NB4 (cell line): Measurements from ENCODE around the gene MDN1.
"Not testable (repeated sequence)": the region's sequence is repeated elsewhere in the genome, so short reads cannot be mapped to it uniquely, and the experiment has no call there.

ENCODE experiments used
- DNase-seq: peaks from one replicate; pipeline ENCODE4 v3.0.0; 2010; ENCODE audit warnings: low read depth
- H3K4me3 ChIP-seq: one replicate; pipeline ENCODE4 v1.5.1; 2011; ENCODE audit warnings: mild to moderate bottlenecking, low read depth, low read length, moderate library complexity
- MYC ChIP-seq: IDR thresholded peaks from 2 replicates; pipeline ENCODE4 v1.6.1; 2011; ENCODE audit warnings: low read depth, low read length
- POLR2A ChIP-seq: IDR thresholded peaks from 2 replicates; pipeline ENCODE4 v1.6.1; 2011; ENCODE audit warnings: mild to moderate bottlenecking; ENCODE audit not compliant: insufficient read length; ENCODE audit errors: extremely low read depth
- TF ChIP-seq, protein P1 (sequence below): IDR thresholded peaks from 2 replicates; pipeline ENCODE4 v1.6.1; 2011; ENCODE audit warnings: low read depth, low read length
- TF ChIP-seq, protein P2 (sequence below): IDR thresholded peaks from one replicate; pipeline ENCODE4 v1.5.1; 2012; ENCODE audit warnings: low read depth, low read length

MDN1 gene

GRCh38 chr6:89637960-89638319 lies 181.7 kb downstream of the MDN1 start:
- no peak for DNase-seq
- TF ChIP-seq POLR2A (no peak), MYC (no peak)
- TF ChIP-seq, protein P1, sequence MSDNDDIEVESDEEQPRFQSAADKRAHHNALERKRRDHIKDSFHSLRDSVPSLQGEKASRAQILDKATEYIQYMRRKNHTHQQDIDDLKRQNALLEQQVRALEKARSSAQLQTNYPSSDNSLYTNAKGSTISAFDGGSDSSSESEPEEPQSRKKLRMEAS, result no peak
- TF ChIP-seq, protein P2, sequence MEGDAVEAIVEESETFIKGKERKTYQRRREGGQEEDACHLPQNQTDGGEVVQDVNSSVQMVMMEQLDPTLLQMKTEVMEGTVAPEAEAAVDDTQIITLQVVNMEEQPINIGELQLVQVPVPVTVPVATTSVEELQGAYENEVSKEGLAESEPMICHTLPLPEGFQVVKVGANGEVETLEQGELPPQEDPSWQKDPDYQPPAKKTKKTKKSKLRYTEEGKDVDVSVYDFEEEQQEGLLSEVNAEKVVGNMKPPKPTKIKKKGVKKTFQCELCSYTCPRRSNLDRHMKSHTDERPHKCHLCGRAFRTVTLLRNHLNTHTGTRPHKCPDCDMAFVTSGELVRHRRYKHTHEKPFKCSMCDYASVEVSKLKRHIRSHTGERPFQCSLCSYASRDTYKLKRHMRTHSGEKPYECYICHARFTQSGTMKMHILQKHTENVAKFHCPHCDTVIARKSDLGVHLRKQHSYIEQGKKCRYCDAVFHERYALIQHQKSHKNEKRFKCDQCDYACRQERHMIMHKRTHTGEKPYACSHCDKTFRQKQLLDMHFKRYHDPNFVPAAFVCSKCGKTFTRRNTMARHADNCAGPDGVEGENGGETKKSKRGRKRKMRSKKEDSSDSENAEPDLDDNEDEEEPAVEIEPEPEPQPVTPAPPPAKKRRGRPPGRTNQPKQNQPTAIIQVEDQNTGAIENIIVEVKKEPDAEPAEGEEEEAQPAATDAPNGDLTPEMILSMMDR, result no peak
- H3K4me3 ChIP-seq, result peak overlapping the region; percentile 86

DNA sequence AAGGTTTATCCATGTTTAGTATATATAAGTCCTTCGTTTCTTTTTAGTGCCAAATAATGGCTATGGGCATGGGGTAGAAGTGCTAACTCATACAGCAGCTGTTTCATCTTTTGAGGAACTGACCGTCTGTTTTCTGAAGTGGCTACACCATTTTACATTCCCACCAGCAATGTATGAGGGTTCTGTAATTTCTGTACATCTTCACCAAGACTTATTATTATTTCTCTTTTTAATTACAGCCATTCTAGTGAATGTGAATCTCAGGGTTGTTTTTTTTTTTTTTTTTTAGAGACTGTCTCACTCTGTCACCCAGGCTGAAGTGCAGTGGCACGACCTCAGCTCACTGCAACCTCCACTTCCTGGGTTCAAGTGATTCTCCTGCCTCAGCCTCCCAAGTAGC lies 183.2 kb downstream of the MDN1 start:
- DNase-seq, H3K4me3 ChIP-seq: not testable (repeated sequence)

- DNase-seq, result no peak
- TF ChIP-seq, protein P2, result no peak
- TF ChIP-seq, protein P1, result no peak
- TF ChIP-seq MYC, result no peak
- no peak for TF ChIP-seq POLR2A
- H3K4me3 ChIP-seq, result no peak overlapping the region
These were observed 189.1 kb downstream of the MDN1 start for GRCh38 chr6:89630488-89630887.

- DNase-seq, result peak; percentile 24
- TF ChIP-seq, protein P2, result no peak
- TF ChIP-seq MYC (no peak), POLR2A (no peak)
- TF ChIP-seq, protein P1, result no peak
- no peak overlapping the region for H3K4me3 ChIP-seq
These were observed 195.8 kb downstream of the MDN1 start for GRCh38 chr6:89623749-89624148.

DNA sequence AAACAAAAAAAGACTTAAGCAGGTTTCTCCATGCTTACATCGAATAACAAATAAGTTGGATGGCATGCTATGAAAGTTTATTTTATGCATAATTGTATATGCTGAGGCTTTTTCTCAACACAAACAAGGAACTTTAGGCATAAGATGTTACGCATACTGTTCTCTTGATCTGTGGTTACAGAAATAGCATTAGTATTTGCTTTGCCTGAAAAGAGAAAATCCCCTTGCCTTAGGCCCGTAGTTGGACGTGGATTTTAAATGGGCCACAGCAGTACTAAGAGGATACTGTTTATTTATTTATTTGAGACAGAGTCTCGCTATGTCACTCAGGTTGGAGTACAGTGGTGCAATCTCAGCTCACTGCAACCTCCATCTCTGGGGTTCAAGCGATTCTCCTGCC lies 200.0 kb downstream of the MDN1 start:
- DNase-seq, result no peak
- no peak for TF ChIP-seq POLR2A
- H3K4me3 ChIP-seq, result no peak overlapping the region

DNA sequence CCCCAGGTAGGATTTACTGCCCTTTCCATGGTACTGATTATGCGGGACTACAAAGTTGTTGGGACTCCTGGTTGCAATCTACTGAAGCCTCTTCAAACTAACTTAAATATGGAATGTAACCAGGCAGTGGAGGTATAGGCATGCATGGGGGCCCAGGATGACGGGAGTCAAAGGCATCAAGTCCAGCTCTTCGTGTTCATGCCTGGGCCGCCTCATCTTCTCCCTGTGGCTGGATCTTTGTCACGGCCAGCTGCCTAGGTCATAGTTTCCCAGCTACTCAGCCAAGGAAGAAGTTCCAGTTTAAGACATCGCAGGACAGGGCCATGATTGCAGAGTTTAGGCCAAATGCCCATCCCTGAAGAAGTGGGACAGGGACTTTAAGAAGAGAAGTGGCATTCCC lies 201.6 kb downstream of the MDN1 start:
- no peak overlapping the region for H3K4me3 ChIP-seq
- DNase-seq, result no peak
- TF ChIP-seq POLR2A, result no peak

- no peak overlapping the region for H3K4me3 ChIP-seq
- no peak for DNase-seq
- TF ChIP-seq MYC, result no peak
- TF ChIP-seq, protein P2, result no peak
- TF ChIP-seq, protein P1, result no peak
- no peak for TF ChIP-seq POLR2A
These were observed 203.1 kb downstream of the MDN1 start for GRCh38 chr6:89616531-89616930.

DNA sequence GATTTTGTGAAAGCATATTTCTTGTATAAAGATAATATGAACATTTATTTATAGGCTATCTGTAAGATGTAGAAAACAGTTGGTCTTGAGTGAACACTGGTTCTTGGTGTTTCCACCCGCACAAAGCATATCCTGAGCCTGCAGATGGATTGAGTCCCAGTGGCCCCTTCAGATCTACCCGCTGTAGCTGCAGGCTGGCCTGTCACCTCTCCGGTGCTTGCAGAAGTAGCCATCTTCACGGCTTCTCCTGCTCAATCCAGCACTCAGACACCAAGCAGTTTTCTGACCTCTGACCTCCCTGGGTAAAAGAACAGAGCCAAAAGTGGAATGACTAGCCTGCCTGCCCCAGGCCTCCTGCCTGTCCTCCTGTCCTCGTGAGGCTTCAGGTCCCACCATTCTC lies 203.7 kb downstream of the MDN1 start:
- H3K4me3 ChIP-seq, result no peak overlapping the region
- no peak for DNase-seq
- TF ChIP-seq, protein P1, result no peak
- TF ChIP-seq POLR2A (no peak), MYC (no peak)
- TF ChIP-seq, protein P2, result no peak
